Mesendoderm (in vitro differentiated cells): ENCODE results near the gene RIC8A.
A peak's percentile ranks its signal among the peaks of the same experiment; 100 is the strongest.

Source experiments
- DNase-seq: peaks from one replicate; pipeline ENCODE4 v3.0.0; 2013
- H2AK5ac ChIP-seq: 2 replicates; pipeline ENCODE4 v1.6.1; 2013; ENCODE audit warnings: low read length, inconsistent platforms
- H2BK120ac ChIP-seq: 2 replicates; pipeline ENCODE4 v1.6.1; 2013; ENCODE audit warnings: low read depth, mild to moderate bottlenecking, low read length, moderate library complexity, mixed read lengths
- H2BK15ac ChIP-seq: replicated peaks from 2 replicates; pipeline ENCODE4 v1.6.1; 2013; ENCODE audit warnings: low read depth, mild to moderate bottlenecking, moderate library complexity
- H2BK5ac ChIP-seq: 2 replicates; pipeline ENCODE4 v1.6.1; 2013; ENCODE audit warnings: low read length, inconsistent platforms
- H3K18ac ChIP-seq: 2 replicates; pipeline ENCODE4 v1.6.1; 2013; ENCODE audit warnings: mild to moderate bottlenecking, low read length, mixed read lengths
- H3K23ac ChIP-seq: one replicate; pipeline ENCODE4 v1.6.1; 2013; ENCODE audit warnings: low read length
- H3K27ac ChIP-seq: 2 replicates; pipeline ENCODE4 v1.5.1; 2013; ENCODE audit warnings: low read depth, mild to moderate bottlenecking, inconsistent platforms, low read length, moderate library complexity
- H3K27me3 ChIP-seq: 2 replicates; pipeline ENCODE4 v1.6.1; 2013; ENCODE audit warnings: low read length, control low read depth, mild to moderate bottlenecking, inconsistent platforms; ENCODE audit not compliant: insufficient read depth, poor library complexity
- H3K36me3 ChIP-seq: 2 replicates; pipeline ENCODE4 v1.6.1; 2013; ENCODE audit warnings: low read length, inconsistent platforms; ENCODE audit not compliant: control insufficient read depth, insufficient read depth
- H3K4ac ChIP-seq: one replicate; pipeline ENCODE4 v1.6.1; 2013; ENCODE audit warnings: low read depth, mild to moderate bottlenecking, low read length, moderate library complexity
- H3K4me1 ChIP-seq: 2 replicates; pipeline ENCODE4 v1.6.1; 2013; ENCODE audit warnings: low read depth, low read length, inconsistent platforms; ENCODE audit not compliant: control insufficient read depth
- H3K4me2 ChIP-seq: 2 replicates; pipeline ENCODE4 v1.6.1; 2013; ENCODE audit warnings: low read length
- H3K4me3 ChIP-seq: 2 replicates; pipeline ENCODE4 v1.5.1; 2013; ENCODE audit warnings: mild to moderate bottlenecking, low read length
- H3K56ac ChIP-seq: one replicate; pipeline ENCODE4 v1.6.1; 2013; ENCODE audit warnings: low read length
- H3K79me1 ChIP-seq: 2 replicates; pipeline ENCODE4 v1.6.1; 2013; ENCODE audit warnings: low read length, inconsistent platforms
- H3K79me2 ChIP-seq: 2 replicates; pipeline ENCODE4 v1.6.1; 2013; ENCODE audit warnings: mild to moderate bottlenecking, low read length; ENCODE audit not compliant: control insufficient read depth, insufficient read depth
- H3K9ac ChIP-seq: 2 replicates; pipeline ENCODE4 v1.6.1; 2013; ENCODE audit warnings: low read length, inconsistent platforms
- H4K5ac ChIP-seq: one replicate; pipeline ENCODE4 v1.6.1; 2013; ENCODE audit warnings: low read length
- H4K8ac ChIP-seq: one replicate; pipeline ENCODE4 v1.6.1; 2013; ENCODE audit warnings: low read depth, mild to moderate bottlenecking, control low read depth, low read length, moderate library complexity
- WGBS: extraction: QIAGEN DNeasy Blood & Tissue Kit; methylation state at CpG from one replicate; pipeline ENCODE4 v1.1.7; 2013; ENCODE audit warnings: low lambda C conversion rate, missing lambda C conversion rate; ENCODE audit not compliant: insufficient coverage; ENCODE audit errors: extremely low coverage; 5-methylcytosine and 5-hydroxymethylcytosine counted together

Gene RIC8A

DNA sequence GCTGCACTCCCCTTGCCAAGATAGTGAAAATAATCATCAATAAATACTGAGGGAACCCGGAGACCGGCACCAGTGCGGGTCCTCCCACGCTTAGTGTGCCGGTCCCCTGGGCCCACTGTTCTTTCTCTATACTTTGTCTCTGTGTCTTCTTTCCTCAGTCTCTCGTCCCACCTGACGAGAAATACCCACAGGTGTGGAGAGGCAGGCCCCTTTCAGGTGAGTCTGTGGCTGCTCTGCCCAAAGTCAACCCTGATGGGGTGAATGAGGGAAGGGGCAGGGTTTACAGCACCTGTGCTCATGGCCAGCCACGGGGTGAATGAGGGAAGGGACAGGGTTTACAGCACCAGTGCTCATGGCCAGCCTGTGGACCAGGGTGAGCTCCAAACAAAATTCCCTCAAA lies 5.0 kb upstream of the RIC8A start:
- Histone ChIP-seq H3K9ac (no peak overlapping the region), H3K79me1 (peaks cover 25% of the 10 kb centered on the region), H2BK5ac (no peak overlapping the region), H4K5ac (no peak overlapping the region), H2AK5ac (no peak overlapping the region), H3K23ac (no peak overlapping the region), H4K8ac (no peak overlapping the region), H3K27me3 (no peaks in the 10 kb centered on the region), H2BK120ac (no peak overlapping the region), H3K56ac (no peak overlapping the region), H3K27ac (no peak overlapping the region), H3K4me3 (no peak overlapping the region), H3K79me2 (peaks cover 17% of the 10 kb centered on the region), H3K18ac (no peak overlapping the region), H3K4me1 (peaks cover 6% of the 10 kb centered on the region), H2BK15ac (no peak overlapping the region), H3K4ac (no peak overlapping the region), H3K4me2 (no peak overlapping the region), H3K36me3 (no peaks in the 10 kb centered on the region)
- no peak for DNase-seq
- WGBS = no CpG with 5 or more reads among the region's 8 CpGs

- no peak overlapping the region for H3K4me2 ChIP-seq
- H2BK5ac ChIP-seq = no peak overlapping the region
- H3K4ac ChIP-seq = no peak overlapping the region
- no peak for DNase-seq
- no peak overlapping the region for H2BK15ac ChIP-seq
- H3K9ac ChIP-seq = no peak overlapping the region
- WGBS = no CpG with 5 or more reads among the region's 7 CpGs
- H2AK5ac ChIP-seq = no peak overlapping the region
- no peak overlapping the region for H4K5ac ChIP-seq
- H3K27ac ChIP-seq = no peak overlapping the region
- H3K79me1 ChIP-seq = peaks cover 29% of the 10 kb centered on the region
- H3K4me1 ChIP-seq = peaks cover 6% of the 10 kb centered on the region
- peaks cover 18% of the 10 kb centered on the region for H3K79me2 ChIP-seq
- H4K8ac ChIP-seq = no peak overlapping the region
- H3K36me3 ChIP-seq = no peaks in the 10 kb centered on the region
- peak overlapping the region; percentile 15 for H3K56ac ChIP-seq
- H3K27me3 ChIP-seq = no peaks in the 10 kb centered on the region
- no peak overlapping the region for H3K23ac ChIP-seq
- no peak overlapping the region for H3K4me3 ChIP-seq
- no peak overlapping the region for H2BK120ac ChIP-seq
- no peak overlapping the region for H3K18ac ChIP-seq
These were observed 4.2 kb upstream of the RIC8A start for GRCh38 chr11:203056-203944.

- Histone ChIP-seq H3K79me2 (peaks cover 21% of the 10 kb centered on the region), H3K4me2 (no peak overlapping the region), H3K18ac (no peak overlapping the region), H2BK5ac (no peak overlapping the region), H2BK15ac (no peak overlapping the region), H3K27me3 (no peaks in the 10 kb centered on the region), H2AK5ac (no peak overlapping the region), H3K36me3 (no peaks in the 10 kb centered on the region), H4K5ac (no peak overlapping the region), H3K56ac (no peak overlapping the region), H4K8ac (no peak overlapping the region), H3K4me3 (no peak overlapping the region), H3K9ac (no peak overlapping the region), H2BK120ac (no peak overlapping the region), H3K23ac (no peak overlapping the region), H3K27ac (no peak overlapping the region), H3K79me1 (peaks cover 30% of the 10 kb centered on the region), H3K4me1 (peaks cover 6% of the 10 kb centered on the region), H3K4ac (no peak overlapping the region)
- WGBS = no CpG with 5 or more reads among the region's 4 CpGs
- DNase-seq = no peak
These were observed 3.4 kb upstream of the RIC8A start for GRCh38 chr11:203945-204586.

DNA sequence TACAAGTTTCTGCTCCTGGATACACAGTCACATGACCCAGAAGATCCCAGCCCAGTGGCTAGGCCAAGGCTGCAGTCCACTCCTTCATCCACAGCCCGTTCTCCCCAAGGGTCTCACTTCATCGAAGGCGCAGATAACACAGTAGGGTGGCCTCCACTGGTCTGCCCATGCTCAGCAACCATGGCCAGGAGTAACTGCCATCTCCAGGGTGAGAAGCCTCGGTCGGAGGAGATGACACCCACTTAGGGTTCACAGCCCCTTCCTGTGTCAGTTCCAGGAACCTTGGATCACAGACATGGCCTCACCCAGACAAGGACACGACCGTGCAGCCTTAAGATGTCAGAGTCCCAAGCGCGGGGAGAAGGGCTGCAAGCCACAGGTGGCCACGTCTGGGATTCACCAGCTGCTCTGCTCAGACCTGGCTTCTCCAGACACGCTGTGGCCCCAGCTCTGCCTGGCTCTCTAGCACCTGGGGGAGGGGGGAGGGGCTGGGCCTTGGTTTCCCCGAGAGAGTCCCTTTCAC lies 2.9 kb upstream of the RIC8A start:
- no peak for DNase-seq
- no peak overlapping the region for H3K4me3 ChIP-seq
- no CpG with 5 or more reads among the region's 12 CpGs for WGBS
- no peak overlapping the region for H3K18ac ChIP-seq
- no peak overlapping the region for H2BK5ac ChIP-seq
- no peak overlapping the region for H2BK15ac ChIP-seq
- H3K79me1 ChIP-seq = peaks cover 35% of the 10 kb centered on the region
- peaks cover 9% of the 10 kb centered on the region for H3K4me1 ChIP-seq
- H3K27ac ChIP-seq = no peak overlapping the region
- no peak overlapping the region for H3K9ac ChIP-seq
- no peak overlapping the region for H3K23ac ChIP-seq
- H3K36me3 ChIP-seq = no peaks in the 10 kb centered on the region
- no peak overlapping the region for H4K5ac ChIP-seq
- H3K27me3 ChIP-seq = no peaks in the 10 kb centered on the region
- H4K8ac ChIP-seq = no peak overlapping the region
- peaks cover 27% of the 10 kb centered on the region for H3K79me2 ChIP-seq
- no peak overlapping the region for H2BK120ac ChIP-seq
- H3K4me2 ChIP-seq = no peak overlapping the region
- H3K4ac ChIP-seq = no peak overlapping the region
- no peak overlapping the region for H2AK5ac ChIP-seq
- no peak overlapping the region for H3K56ac ChIP-seq

DNA sequence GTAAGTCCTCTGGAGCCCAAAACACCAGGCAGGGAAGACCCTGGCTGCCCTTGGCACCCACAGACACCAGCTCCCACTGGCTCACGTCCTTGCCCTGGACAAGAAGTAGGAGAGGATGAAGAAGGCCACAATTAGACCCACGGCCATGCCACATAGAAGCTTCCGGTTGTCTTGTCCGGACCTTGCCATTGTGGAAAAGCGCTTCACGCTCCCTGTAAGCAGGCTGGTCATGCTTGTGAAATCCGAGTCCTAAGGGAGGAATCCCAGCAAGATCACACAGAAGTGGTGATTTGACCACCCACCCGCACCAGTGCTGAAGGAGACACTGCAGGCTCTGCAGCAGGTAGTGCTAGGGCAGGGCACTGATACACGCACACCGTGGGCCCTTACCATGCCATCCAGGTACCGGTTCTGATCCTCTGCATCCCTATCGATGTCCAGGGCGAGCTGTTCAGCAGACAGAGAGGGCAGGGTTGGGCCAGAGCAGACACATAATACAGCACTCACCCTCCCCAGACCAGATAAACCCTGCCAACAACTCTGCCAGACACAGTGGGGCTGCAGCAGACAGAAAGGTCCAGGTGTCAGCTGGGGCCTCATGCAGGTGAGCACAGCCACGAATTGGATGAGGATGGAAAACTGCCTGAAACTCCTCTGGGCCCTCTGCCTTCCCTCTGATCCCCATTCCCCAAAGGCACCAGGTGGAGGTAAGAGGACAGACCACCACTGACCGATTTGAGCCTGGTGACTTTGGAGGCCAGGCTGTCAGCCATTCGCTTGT lies 2.1 kb upstream of the RIC8A start:
- no CpG with 5 or more reads among the region's 16 CpGs for WGBS

More for the DNA sequence above, 2.1 kb upstream of the RIC8A start:
- no peak overlapping the region for H3K4me2 ChIP-seq
- DNase-seq = no peak
- no peak overlapping the region for H3K27ac ChIP-seq
- H3K9ac ChIP-seq = no peak overlapping the region
- no peak overlapping the region for H4K8ac ChIP-seq
- no peak overlapping the region for H3K23ac ChIP-seq
- no peak overlapping the region for H3K4me3 ChIP-seq
- H2BK15ac ChIP-seq = no peak overlapping the region
- H3K4me1 ChIP-seq = peaks cover 12% of the 10 kb centered on the region
- peak overlapping the region; percentile 10 for H3K56ac ChIP-seq
- H3K36me3 ChIP-seq = peaks cover 4% of the 10 kb centered on the region
- H4K5ac ChIP-seq = no peak overlapping the region
- H3K79me1 ChIP-seq = peaks cover 42% of the 10 kb centered on the region
- H2AK5ac ChIP-seq = no peak overlapping the region
- no peak overlapping the region for H2BK5ac ChIP-seq
- H2BK120ac ChIP-seq = no peak overlapping the region
- H3K18ac ChIP-seq = no peak overlapping the region
- peaks cover 34% of the 10 kb centered on the region for H3K79me2 ChIP-seq
- H3K27me3 ChIP-seq = no peaks in the 10 kb centered on the region
- no peak overlapping the region for H3K4ac ChIP-seq
